Heart right ventricle (tissue), 16 donors: ENCODE results near the gene ABHD4. TPM values are rescaled to one million over a fixed set of nuclear protein-coding genes. Genes with fewer than 3 reads are reported as not detected.

Experiments used
- ATAC-seq, 8 donors: fragments of 200-7000 bp; cut with Tn5 transposase; one replicate each; pipeline ENCODE4 v1.9.1; 2020; ENCODE audit warnings: mild to moderate bottlenecking in 8 of 8, moderate library complexity in 8 of 8, moderate number of reproducible peaks in 1 of 8
- DNase-seq, 2 donors: peaks; one replicate each; pipeline ENCODE4 v3.0.0-alpha.2; 2020
- H3K27ac ChIP-seq, 10 donors: fragments of 200-600 bp; sonication (generic) in 2 of 10; one replicate each; pipeline versions ENCODE4 v1.5.0 to v1.8.0; 2020 to 2022; ENCODE audit warnings: mild to moderate bottlenecking in 3 of 10
- H3K27me3 ChIP-seq, 7 donors: fragments of 200-600 bp; one replicate each; pipeline ENCODE4 v1.8.0; 2021 to 2022; ENCODE audit warnings: mild to moderate bottlenecking in 2 of 7
- H3K36me3 ChIP-seq, 9 donors: fragments of 200-600 bp; sonication (generic) in 1 of 9; one replicate each; pipeline versions ENCODE4 v1.5.0 to v1.8.0; 2020 to 2022; ENCODE audit warnings: mild to moderate bottlenecking in 2 of 9
- H3K4me1 ChIP-seq, 9 donors: fragments of 200-600 bp; sonication (generic) in 1 of 9; one replicate each; pipeline versions ENCODE4 v1.5.0 to v1.8.0; 2020 to 2022; ENCODE audit warnings: mild to moderate bottlenecking in 4 of 9
- H3K4me3 ChIP-seq, 10 donors: fragments of 200-600 bp; sonication (generic) in 2 of 10; one replicate each; pipeline versions ENCODE4 v1.5.0 to v1.8.0; 2020 to 2022; ENCODE audit warnings: mild to moderate bottlenecking in 7 of 10, moderate library complexity in 2 of 10
- H3K9me3 ChIP-seq, 11 donors: fragments of 200-600 bp in 10 of 11; sonication (generic) in 2 of 11; one replicate each; pipeline versions ENCODE4 v1.5.0 to v1.8.0; 2013 to 2022; ENCODE audit warnings: mild to moderate bottlenecking in 2 of 11, control low read depth in 1 of 11, moderate library complexity in 1 of 11
- WGBS, 2 donors: extraction: QIAGEN DNeasy Blood & Tissue Kit; methylation state at CpG; one replicate each; pipeline ENCODE4 v1.1.7; 2013; ENCODE audit warnings: inconsistent platforms in 1 of 2; 5-methylcytosine and 5-hydroxymethylcytosine counted together
- intact Hi-C, 10 donors: fragments of 100-400 bp; cut with DNase I; formaldehyde crosslinking; loops; one replicate each; pipeline versions ENCODE4 v1.11.1 to v1.14.2; 2022
- polyA plus RNA-seq, 2 donors: library from polyadenylated mRNA; stranded (reverse); fragments of 200-250 nt; gene quantifications; one replicate each; pipeline ENCODE4 v1.2.3, GENCODE V29; 2013
- total RNA-seq, 10 donors: library from RNA; stranded (reverse); fragmentation: NEBNext Ultra II Directional in 3 of 10; extraction: Animal tissue kit (Norgen Biotek cat#: 25700) in 3 of 10; gene quantifications; one replicate each; pipeline versions ENCODE4 v1.2.1 to v1.2.4, GENCODE V29; 2021 to 2023
- TF ChIP-seq, protein P1 (sequence below), 9 donors: fragments of 200-600 bp; sonication (generic) in 2 of 9; IDR thresholded peaks; one replicate each; pipeline versions ENCODE4 v1.5.0 to v1.8.0; 2021 to 2022; ENCODE audit warnings: antibody characterized with exemption in 9 of 9, mild to moderate bottlenecking in 5 of 9, moderate library complexity in 1 of 9
- donor health status: Arrhythmogenic right ventricular cardiomyopathy.
- donor health status: ischemic (EF 13 %, LVEDD 7.1; RV severe dilation, severe dysfunction).
- donor health status: healthy with polysubstance abuse.
- donor health status: DM: no; HTN: yes; CAD: no.
- donor health status: DM: no; HTN: no; CAD: no.
- donor health status: ischemic (EF 25% LVEDD 6.9; RV normal size, moderate dysfunction).
- donor health status: ischemic (EF 25% LVEDD 5.7; RV mildly dilated, moderate dysfunction).
- donor health status: healthy.
- donor health status: DM: yes; HTN: yes; CAD: no.
- donor health status: Ischemic cardiomyopathy.
- donor health status: ischemic (EF 35%, LVEDD 5.7; RV mildly dilated, moderate dysfunction).
- donor health status: nonischemic (EF 11% LVEDD 7.7; RV severe dilation, severe dysfunction).
- donor health status: DM: yes; HTN: yes; CAD: no.
- donor health status: PGD.
- donor health status: ischemic (EF 29% LVEDD 5.4; RV normal size, mild dysfunction).
- donor health status: nonischemic (EF 23%, LVEDD 6.1; RV moderate dilation, normal function).

Gene ABHD4
- total and polyA plus RNA-seq, 12 donors, result 13.7 to 35.7 (median 20.8) TPM

DNA sequence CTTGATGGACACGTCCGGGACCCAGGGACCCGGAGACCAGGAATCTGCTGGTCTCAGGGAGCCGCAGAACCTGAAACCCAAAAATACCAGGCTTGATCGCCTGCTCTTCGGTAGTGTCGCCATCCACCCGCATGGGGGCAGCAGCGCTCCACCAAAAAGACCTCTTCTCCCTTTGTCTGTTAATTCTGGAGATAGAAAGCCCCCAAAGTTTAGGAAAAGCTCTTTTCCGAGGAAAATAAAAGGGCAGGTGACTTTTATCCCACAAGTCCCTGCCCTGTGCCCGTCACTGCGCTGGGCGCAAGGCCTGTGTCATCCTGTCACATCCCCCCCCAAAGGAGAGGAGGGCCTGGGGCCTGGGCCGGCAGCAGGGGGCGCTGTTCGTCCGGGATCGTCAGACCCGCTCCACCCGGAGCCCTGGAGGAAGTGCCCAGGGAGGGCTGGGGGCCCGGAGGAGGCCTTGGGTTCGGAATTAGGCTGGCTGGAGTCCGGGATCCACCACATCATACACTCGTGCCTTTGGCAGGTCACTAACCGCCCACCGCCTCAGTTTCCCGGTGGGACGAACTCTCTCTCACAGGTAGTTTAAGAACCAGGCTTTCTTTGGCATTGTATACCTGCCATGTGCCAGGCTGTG is 41.0 kb upstream of the ABHD4 start:
- TF ChIP-seq, protein P1, sequence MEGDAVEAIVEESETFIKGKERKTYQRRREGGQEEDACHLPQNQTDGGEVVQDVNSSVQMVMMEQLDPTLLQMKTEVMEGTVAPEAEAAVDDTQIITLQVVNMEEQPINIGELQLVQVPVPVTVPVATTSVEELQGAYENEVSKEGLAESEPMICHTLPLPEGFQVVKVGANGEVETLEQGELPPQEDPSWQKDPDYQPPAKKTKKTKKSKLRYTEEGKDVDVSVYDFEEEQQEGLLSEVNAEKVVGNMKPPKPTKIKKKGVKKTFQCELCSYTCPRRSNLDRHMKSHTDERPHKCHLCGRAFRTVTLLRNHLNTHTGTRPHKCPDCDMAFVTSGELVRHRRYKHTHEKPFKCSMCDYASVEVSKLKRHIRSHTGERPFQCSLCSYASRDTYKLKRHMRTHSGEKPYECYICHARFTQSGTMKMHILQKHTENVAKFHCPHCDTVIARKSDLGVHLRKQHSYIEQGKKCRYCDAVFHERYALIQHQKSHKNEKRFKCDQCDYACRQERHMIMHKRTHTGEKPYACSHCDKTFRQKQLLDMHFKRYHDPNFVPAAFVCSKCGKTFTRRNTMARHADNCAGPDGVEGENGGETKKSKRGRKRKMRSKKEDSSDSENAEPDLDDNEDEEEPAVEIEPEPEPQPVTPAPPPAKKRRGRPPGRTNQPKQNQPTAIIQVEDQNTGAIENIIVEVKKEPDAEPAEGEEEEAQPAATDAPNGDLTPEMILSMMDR (IDR thresholded peaks at IDR 0.05), result peak in 8 of 9 donors; percentile 95 to 100 (median 98)
- Histone ChIP-seq H3K36me3 (peaks cover 0 to 4% (median 0%) of the 10 kb centered on the region in 9 donors), H3K9me3 (no peaks in the 10 kb centered on the region), H3K27me3 (no peaks in the 10 kb centered on the region), H3K4me3 (peak overlapping the region in 8 of 10 donors; percentile 28 to 51 (median 40)), H3K27ac (peak overlapping the region in 9 of 10 donors; percentile 37 to 91 (median 60)), H3K4me1 (peaks cover 8 to 81% (median 36%) of the 10 kb centered on the region in 9 donors)
- ATAC-seq (peak; percentile 87 to 92 (median 90)), DNase-seq (peak; percentile 85 to 88)
- intact Hi-C loops, result loop anchor here (1.0 to 10.0 kb wide), 18 partner anchors 75 to 500 kb away; partner anchors contain the start of genes CDH24 (in 3 of the 10), SLC7A7 (in 2 of the 10), AJUBA (in 1 of the 10) and OXA1L (in 1 of the 10)
- WGBS, 2 donors, result 6 to 8% methylated on average over 28 of the region's 28 CpGs

DNA sequence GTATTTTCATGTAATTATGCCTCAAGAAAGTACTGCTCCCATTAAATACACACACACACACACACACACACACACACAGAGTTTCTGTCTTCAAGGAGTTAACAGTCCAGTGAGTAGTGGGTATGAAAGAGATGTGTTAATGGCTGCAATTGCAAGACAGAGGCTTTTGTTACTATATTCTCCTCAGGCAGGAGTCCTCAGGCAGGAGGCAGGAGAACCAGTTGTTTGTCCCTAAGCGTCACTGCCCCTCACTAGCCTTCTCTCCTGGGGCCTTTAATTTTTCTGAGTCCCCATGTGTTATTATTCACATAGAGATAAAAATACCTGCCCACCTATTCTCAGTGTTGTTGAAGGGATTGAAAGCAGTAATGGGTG is 40.3 kb upstream of the ABHD4 start:
- H3K27ac ChIP-seq, result peak overlapping the region in 8 of 10 donors; percentile 37 to 91 (median 71)
- intact Hi-C loops, result loop anchor here (1.0 to 10.0 kb wide), 18 partner anchors 76 to 499 kb away; partner anchors contain the start of genes CDH24 (in 3 of the 10), SLC7A7 (in 2 of the 10), AJUBA (in 1 of the 10) and OXA1L (in 1 of the 10)
- no peak for ATAC-seq

DNA sequence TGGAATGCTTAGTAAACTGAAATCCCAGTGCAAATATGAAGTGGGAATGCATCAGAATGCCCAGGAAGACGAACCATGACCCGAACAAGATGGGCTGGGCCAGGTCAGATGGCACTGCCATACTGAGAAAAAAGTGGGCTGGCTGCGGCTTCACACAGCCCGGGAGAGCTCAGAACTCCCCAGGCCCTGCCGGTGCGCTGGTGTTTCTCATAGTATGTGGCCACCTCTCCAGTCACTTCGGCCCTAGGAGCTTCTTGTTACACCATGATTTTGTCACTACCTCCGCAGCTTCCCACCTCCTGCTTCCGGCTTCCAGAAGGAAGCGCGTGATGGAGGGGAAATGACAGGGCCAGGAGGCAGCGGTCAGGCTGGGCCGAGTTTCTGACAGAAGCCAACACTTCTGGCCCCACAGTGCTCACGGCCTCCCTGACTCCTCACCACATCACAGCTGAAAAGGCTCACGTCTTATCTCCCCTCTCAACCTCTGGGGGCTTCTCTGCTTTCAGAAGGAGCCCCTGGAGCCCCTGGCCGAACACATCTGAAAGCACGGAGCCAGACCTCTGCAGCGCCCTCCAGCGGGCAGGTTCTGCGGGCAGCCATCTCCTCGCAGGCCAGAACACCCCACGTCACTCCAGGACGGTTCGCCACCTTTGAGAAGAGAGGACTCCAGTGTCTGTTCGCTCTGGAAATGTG is 39.7 kb upstream of the ABHD4 start:
- no peaks in the 10 kb centered on the region for H3K9me3 ChIP-seq
- peak overlapping the region in 8 of 10 donors; percentile 37 to 91 (median 71) for H3K27ac ChIP-seq
- H3K27me3 ChIP-seq, result no peaks in the 10 kb centered on the region
- TF ChIP-seq, protein P1 (IDR thresholded peaks at IDR 0.05), result peak in 5 of 9 donors; percentile 10 to 35 (median 13)
- no peak overlapping the region for H3K4me3 ChIP-seq
- DNase-seq, result no peak
- peaks cover 0 to 12% (median 0%) of the 10 kb centered on the region in 9 donors for H3K36me3 ChIP-seq
- WGBS, 2 donors, result 75 to 78% methylated on average over 25 of the region's 25 CpGs
- peak in 4 of 8 donors; percentile 1 to 55 (median 26) for ATAC-seq
- intact Hi-C loops, result loop anchor here (5.0 to 10.0 kb wide), 15 partner anchors 76 to 499 kb away; partner anchors contain the start of genes CDH24 (in 3 of the 10), SLC7A7 (in 2 of the 10), AJUBA (in 1 of the 10) and OXA1L (in 1 of the 10)
- H3K4me1 ChIP-seq, result peaks cover 8 to 86% (median 36%) of the 10 kb centered on the region in 9 donors

More for the DNA sequence above, 40.3 kb upstream of the ABHD4 start:
- 78 to 83% methylated on average over 1 of the region's 1 CpG for WGBS, 2 donors
- no peaks in the 10 kb centered on the region for H3K9me3 ChIP-seq
- TF ChIP-seq, protein P1 (IDR thresholded peaks at IDR 0.05), result no peak
- no peaks in the 10 kb centered on the region for H3K27me3 ChIP-seq
- DNase-seq, result no peak
- H3K36me3 ChIP-seq, result peaks cover 0 to 7% (median 0%) of the 10 kb centered on the region in 9 donors
- peaks cover 8 to 83% (median 36%) of the 10 kb centered on the region in 9 donors for H3K4me1 ChIP-seq
- H3K4me3 ChIP-seq, result no peak overlapping the region

DNA sequence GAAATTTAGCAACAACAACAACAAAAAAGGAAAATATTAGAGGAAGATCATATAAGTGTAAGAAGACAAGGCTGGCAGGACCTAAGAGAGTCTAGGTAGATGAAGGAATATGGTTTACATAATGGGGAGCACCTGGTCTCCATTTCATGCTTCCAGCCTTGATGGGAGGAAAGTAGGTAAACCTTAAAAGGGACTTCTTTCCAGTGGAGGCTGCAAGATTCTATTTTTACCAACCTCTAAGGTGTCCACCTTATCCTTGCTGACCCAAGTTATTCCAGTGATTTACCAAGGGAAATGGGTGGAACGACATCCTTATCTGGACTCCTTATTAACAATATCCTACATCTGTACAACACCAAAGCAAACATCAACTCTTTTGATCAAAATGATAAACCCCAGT is 39.1 kb upstream of the ABHD4 start:
- TF ChIP-seq, protein P1 (IDR thresholded peaks at IDR 0.05), result no peak
- WGBS, 2 donors, result 61 to 66% methylated on average over 1 of the region's 1 CpG
- H3K27me3 ChIP-seq, result no peaks in the 10 kb centered on the region
- no peaks in the 10 kb centered on the region for H3K9me3 ChIP-seq
- intact Hi-C loops, result loop anchor here (5.0 to 10.0 kb wide), 15 partner anchors 77 to 498 kb away; partner anchors contain the start of genes CDH24 (in 3 of the 10), SLC7A7 (in 2 of the 10), AJUBA (in 1 of the 10) and OXA1L (in 1 of the 10)
- ATAC-seq (no peak), DNase-seq (no peak)
- no peak overlapping the region for H3K4me3 ChIP-seq
- peaks cover 0 to 18% (median 4%) of the 10 kb centered on the region in 9 donors for H3K36me3 ChIP-seq
- H3K4me1 ChIP-seq, result peaks cover 8 to 87% (median 36%) of the 10 kb centered on the region in 9 donors
- peak overlapping the region in 8 of 10 donors; percentile 37 to 91 (median 71) for H3K27ac ChIP-seq
